Measurements from ENCODE around the gene ARHGEF19.
"Not testable (repeated sequence)": the region's sequence is repeated elsewhere in the genome, so short reads cannot be mapped to it uniquely, and the experiment has no call there.

GRCh38 chr1:16163608-16164212 lies 48.7 kb downstream of the ARHGEF19 start:
- TF ChIP-seq, protein P1, sequence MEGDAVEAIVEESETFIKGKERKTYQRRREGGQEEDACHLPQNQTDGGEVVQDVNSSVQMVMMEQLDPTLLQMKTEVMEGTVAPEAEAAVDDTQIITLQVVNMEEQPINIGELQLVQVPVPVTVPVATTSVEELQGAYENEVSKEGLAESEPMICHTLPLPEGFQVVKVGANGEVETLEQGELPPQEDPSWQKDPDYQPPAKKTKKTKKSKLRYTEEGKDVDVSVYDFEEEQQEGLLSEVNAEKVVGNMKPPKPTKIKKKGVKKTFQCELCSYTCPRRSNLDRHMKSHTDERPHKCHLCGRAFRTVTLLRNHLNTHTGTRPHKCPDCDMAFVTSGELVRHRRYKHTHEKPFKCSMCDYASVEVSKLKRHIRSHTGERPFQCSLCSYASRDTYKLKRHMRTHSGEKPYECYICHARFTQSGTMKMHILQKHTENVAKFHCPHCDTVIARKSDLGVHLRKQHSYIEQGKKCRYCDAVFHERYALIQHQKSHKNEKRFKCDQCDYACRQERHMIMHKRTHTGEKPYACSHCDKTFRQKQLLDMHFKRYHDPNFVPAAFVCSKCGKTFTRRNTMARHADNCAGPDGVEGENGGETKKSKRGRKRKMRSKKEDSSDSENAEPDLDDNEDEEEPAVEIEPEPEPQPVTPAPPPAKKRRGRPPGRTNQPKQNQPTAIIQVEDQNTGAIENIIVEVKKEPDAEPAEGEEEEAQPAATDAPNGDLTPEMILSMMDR (conservative IDR thresholded peaks at IDR 0.05; ENCODE audit: low read depth, low read length) = not testable (repeated sequence)
- not testable (repeated sequence) for TF ChIP-seq POLR2A (IDR thresholded peaks at IDR 0.05; ENCODE audit: low read depth, low read length); FOS (IDR thresholded peaks at IDR 0.05; ENCODE audit: low read depth, low read length); BHLHE40 (IDR thresholded peaks at IDR 0.05; ENCODE audit: low read depth, low read length); USF2 (IDR thresholded peaks at IDR 0.05; ENCODE audit: low read depth, low read length); MAZ (IDR thresholded peaks at IDR 0.05; ENCODE audit: borderline replicate concordance, low read depth, low read length); RAD21 (IDR thresholded peaks at IDR 0.05; ENCODE audit: low read length); RFX5 (IDR thresholded peaks at IDR 0.05; ENCODE audit: low read depth, low read length); RCOR1 (IDR thresholded peaks at IDR 0.05; ENCODE audit: insufficient replicate concordance, low read length)
